ENCODE measurements around the gene PROCA1. TPM values are rescaled to one million over a fixed set of nuclear protein-coding genes. Genes with fewer than 3 reads are reported as not detected.
"Not testable (repeated sequence)": the region's sequence is repeated elsewhere in the genome, so short reads cannot be mapped to it uniquely, and the experiment has no call there.

PROCA1 gene
- total RNA-seq, 4 donors from 2014 or later, result 0.36 to 6.2 TPM; not detected in 2

DNA sequence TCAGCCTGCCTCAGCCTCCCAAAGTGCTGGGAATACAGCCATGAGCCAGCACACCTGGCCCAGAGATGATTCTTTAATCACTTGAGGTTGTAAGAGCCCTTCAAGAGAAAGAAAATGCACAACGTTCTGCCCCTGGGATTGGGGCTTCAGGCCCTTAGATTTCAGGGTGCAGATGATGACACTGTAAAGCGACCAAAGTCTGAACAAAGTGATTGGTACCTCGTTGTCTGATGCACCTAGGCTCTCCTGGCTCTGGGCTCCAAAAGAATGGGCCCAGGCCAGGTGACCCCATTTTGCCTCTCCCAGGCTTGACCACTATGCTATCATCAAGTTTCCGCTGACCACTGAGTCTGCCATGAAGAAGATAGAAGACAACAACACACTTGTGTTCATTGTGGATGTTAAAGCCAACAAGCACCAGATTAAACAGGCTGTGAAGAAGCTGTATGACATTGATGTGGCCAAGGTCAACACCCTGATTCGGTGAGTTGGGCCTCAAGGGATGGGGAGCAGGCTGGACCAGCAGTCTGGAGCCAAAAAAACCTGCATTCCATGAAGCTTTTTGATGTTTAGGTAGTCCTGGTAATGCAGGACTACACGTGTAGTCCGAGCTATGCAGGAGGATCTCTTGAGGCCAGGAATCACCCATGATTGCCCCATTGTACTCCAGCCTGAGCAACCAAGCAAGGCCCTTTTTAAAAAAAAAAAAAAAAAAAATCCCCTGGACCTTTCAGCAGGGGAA lies 10.9 kb upstream of the PROCA1 start:
- 71% methylated on average over 7 of the region's 7 CpGs for WGBS
- TF ChIP-seq, protein P1, sequence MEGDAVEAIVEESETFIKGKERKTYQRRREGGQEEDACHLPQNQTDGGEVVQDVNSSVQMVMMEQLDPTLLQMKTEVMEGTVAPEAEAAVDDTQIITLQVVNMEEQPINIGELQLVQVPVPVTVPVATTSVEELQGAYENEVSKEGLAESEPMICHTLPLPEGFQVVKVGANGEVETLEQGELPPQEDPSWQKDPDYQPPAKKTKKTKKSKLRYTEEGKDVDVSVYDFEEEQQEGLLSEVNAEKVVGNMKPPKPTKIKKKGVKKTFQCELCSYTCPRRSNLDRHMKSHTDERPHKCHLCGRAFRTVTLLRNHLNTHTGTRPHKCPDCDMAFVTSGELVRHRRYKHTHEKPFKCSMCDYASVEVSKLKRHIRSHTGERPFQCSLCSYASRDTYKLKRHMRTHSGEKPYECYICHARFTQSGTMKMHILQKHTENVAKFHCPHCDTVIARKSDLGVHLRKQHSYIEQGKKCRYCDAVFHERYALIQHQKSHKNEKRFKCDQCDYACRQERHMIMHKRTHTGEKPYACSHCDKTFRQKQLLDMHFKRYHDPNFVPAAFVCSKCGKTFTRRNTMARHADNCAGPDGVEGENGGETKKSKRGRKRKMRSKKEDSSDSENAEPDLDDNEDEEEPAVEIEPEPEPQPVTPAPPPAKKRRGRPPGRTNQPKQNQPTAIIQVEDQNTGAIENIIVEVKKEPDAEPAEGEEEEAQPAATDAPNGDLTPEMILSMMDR (IDR thresholded peaks at IDR 0.05), result no peak
- TF ChIP-seq POLR2A (IDR thresholded peaks at IDR 0.05) (no peak), POLR2AphosphoS5 (IDR thresholded peaks at IDR 0.05) (no peak), EP300 (IDR thresholded peaks at IDR 0.05) (no peak)
- peaks cover 87% of the 10 kb centered on the region for H3K4me1 ChIP-seq
- peaks cover 35% of the 10 kb centered on the region for H3K36me3 ChIP-seq
- no peak for DNase-seq (ENCODE audit: low spot score in 2 of 2)
- H3K27ac ChIP-seq, result no peak overlapping the region
- H3K4me3 ChIP-seq, result no peak overlapping the region
- no peaks in the 10 kb centered on the region for H3K27me3 ChIP-seq
- no peaks in the 10 kb centered on the region for H3K9me3 ChIP-seq

DNA sequence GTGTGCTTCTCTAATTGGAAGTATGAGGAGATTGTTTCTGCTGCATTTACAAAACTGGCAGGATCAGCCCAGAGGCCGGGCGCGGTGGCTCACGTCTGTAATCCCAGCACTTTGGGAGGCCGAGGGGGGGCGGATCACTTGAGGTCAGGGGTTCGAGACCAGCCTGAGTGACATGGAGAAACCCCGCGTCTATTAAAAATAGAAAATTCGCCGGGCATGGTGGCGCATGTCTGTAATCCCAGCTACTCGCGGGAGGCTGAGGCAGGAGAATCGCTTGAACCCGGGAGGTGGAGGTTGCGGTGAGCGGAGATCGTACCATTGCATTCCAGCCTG lies 9.3 kb upstream of the PROCA1 start:
- Histone ChIP-seq H3K36me3 (peaks cover 35% of the 10 kb centered on the region), H3K4me3 (peak overlapping the region; percentile 92), H3K4me1 (peaks cover 89% of the 10 kb centered on the region), H3K27ac (peak overlapping the region; percentile 94)
- WGBS, result 29% methylated on average over 19 of the region's 19 CpGs
- H3K9me3 ChIP-seq; DNase-seq (ENCODE audit: low spot score in 2 of 2); H3K27me3 ChIP-seq: not testable (repeated sequence)

DNA sequence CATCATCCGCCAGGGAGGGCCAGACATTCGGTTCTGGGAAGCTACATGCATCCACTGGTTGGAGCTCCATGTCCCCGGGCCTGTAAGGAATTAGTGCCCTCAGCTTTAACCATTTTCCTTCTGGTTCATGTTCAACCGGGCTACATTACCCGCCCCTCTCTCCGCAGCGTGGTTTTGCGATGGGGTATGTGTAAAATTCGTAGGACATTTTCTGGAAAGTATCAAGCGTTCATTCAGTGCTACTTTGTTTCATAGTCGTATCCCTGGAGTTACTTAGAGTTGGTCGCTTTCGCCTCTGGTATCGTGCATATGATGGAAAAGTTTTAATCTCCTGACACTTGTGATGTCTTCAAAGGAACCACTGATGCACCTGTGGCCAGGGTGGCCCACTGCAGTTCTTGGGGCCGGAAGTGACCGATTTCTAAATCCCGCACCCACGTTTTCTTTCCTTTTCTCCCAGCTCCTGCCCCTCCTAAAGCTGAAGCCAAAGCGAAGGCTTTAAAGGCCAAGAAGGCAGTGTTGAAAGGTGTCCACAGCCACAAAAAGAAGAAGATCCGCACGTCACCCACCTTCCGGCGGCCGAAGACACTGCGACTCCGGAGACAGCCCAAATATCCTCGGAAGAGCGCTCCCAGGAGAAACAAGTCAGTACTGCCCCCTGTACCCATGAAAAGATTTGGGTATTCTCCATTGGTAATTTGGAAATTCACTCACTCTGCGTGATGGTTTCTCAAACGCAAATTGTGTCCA lies 8.7 kb upstream of the PROCA1 start:
- Histone ChIP-seq H3K36me3 (peaks cover 39% of the 10 kb centered on the region), H3K27me3 (no peaks in the 10 kb centered on the region), H3K9me3 (no peaks in the 10 kb centered on the region), H3K4me3 (peak overlapping the region; percentile 92), H3K27ac (peak overlapping the region; percentile 94), H3K4me1 (peaks cover 89% of the 10 kb centered on the region)
- WGBS, result 3% methylated on average over 27 of the region's 30 CpGs
- no peak for DNase-seq (ENCODE audit: low spot score in 2 of 2)
- TF ChIP-seq POLR2AphosphoS5 (IDR thresholded peaks at IDR 0.05), result no peak
- TF ChIP-seq EP300 (IDR thresholded peaks at IDR 0.05), result no peak
- TF ChIP-seq POLR2A (IDR thresholded peaks at IDR 0.05), result no peak
- TF ChIP-seq, protein P1 (IDR thresholded peaks at IDR 0.05), result no peak

DNA sequence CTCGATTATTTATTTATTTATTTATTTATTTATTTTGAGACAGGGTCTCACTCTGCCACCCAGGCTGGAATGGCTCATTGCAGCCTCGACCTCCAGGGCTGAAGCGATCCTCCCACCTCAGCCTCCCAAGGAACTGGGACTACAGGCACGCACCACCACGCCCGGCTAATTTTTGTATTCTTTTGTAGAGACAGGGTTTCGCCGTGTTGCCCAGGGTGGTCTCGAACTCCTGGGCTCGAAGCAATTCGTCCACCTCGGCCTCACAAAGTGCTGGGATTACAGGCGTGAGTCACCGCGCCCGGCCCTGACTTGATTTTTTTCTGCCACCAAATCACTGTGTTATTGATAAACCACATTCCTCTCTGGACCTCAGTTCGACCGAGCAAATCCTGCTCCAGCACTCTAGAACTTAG lies 7.3 kb upstream of the PROCA1 start:
- peak overlapping the region; percentile 94 for H3K27ac ChIP-seq
- TF ChIP-seq EP300 (IDR thresholded peaks at IDR 0.05) (no peak), POLR2AphosphoS5 (IDR thresholded peaks at IDR 0.05) (no peak), POLR2A (IDR thresholded peaks at IDR 0.05) (no peak)
- TF ChIP-seq, protein P1 (IDR thresholded peaks at IDR 0.05), result no peak
- peaks cover 76% of the 10 kb centered on the region for H3K4me1 ChIP-seq
- H3K4me3 ChIP-seq, result peak overlapping the region; percentile 92
- H3K27me3 ChIP-seq, result no peaks in the 10 kb centered on the region
- peaks cover 45% of the 10 kb centered on the region for H3K36me3 ChIP-seq
- no peaks in the 10 kb centered on the region for H3K9me3 ChIP-seq
- WGBS, result 35% methylated on average over 18 of the region's 18 CpGs
- no peak for DNase-seq (ENCODE audit: low spot score in 2 of 2)

DNA sequence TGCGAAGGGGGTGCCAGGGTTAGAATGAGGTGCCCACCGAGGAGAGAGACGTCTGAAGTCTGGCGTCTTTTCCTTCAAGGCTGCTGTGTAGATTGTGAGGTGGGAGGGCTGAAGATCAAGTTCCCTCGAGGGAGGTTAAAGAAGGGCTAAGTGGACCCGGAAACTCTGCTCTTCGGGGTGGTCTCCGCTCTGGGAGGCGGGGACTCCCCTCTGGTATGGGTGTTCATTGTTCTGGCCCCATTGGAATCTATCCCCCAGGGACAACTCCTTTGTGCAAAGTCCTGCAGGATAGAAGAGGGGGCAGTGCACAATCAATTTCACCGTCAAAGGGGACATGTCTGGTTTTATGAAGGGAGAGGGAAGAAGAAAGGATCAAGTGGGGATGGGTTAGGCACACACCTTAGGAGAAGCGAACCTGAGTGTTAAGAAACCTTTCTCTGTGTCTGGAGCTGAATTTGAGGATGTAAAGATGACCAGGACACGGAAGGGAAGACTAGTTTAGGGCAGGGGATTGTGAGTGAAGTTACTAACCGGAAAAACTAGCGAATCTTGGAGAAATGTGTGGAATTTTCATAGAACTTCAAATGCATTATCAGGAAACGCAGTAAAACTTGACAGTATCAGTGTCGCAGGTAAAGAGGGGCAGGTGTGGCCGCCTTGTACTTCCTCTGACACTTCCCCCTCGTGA lies 6.8 kb upstream of the PROCA1 start:
- Histone ChIP-seq H3K4me1 (peaks cover 71% of the 10 kb centered on the region), H3K4me3 (peak overlapping the region; percentile 92), H3K27ac (peak overlapping the region; percentile 94), H3K9me3 (no peaks in the 10 kb centered on the region), H3K36me3 (peaks cover 43% of the 10 kb centered on the region), H3K27me3 (no peaks in the 10 kb centered on the region)
- no peak for TF ChIP-seq EP300 (IDR thresholded peaks at IDR 0.05)
- TF ChIP-seq, protein P1 (IDR thresholded peaks at IDR 0.05), result no peak
- TF ChIP-seq POLR2A (IDR thresholded peaks at IDR 0.05), result no peak
- no peak for TF ChIP-seq POLR2AphosphoS5 (IDR thresholded peaks at IDR 0.05)
- WGBS, result 37% methylated on average over 18 of the region's 18 CpGs
- DNase-seq (ENCODE audit: low spot score in 2 of 2), result no peak

Data from suprapubic skin (tissue), 4 donors.